Activated CD8-positive, alpha-beta memory T cell treated with anti-CD3 and anti-CD28 coated beads for 48 hours (primary cell): Measurements from ENCODE around the gene C2orf76.
"Not testable (repeated sequence)": the region's sequence is repeated elsewhere in the genome, so short reads cannot be mapped to it uniquely, and the experiment has no call there.

ENCODE experiments used
- DNase-seq, 3 experiments: peaks; one replicate each; pipeline ENCODE4 v3.0.0-alpha.2; 2020; ENCODE audit warnings: low read depth in 2 of 3, low spot score in 2 of 3

C2orf76 gene

GRCh38 chr2:119366649-119367471 lies at the start of gene C2orf76, which contains the start of gene DBI:
TSS of gene C2orf76 (minus strand) at chr2:119366834. CDS start at chr2:119339959, 26,875 bp downstream.
TSS of gene DBI (plus strand) at chr2:119366977. CDS start at chr2:119367052, 75 bp downstream.
- DNase-seq = peak; percentile 65 to 87 (median 76)

- no peak for DNase-seq
These were observed 49.0 kb upstream of the C2orf76 start for GRCh38 chr2:119415630-119416029.

- DNase-seq = no peak
These were observed 48.3 kb upstream of the C2orf76 start for GRCh38 chr2:119414894-119415293.

- DNase-seq = no peak
These were observed 42.9 kb upstream of the C2orf76 start for GRCh38 chr2:119409506-119409905.

- DNase-seq = no peak
These were observed 41.6 kb upstream of the C2orf76 start for GRCh38 chr2:119408221-119408619.

- peak in 1 of 3 experiments; percentile 19 for DNase-seq
These were observed 41.0 kb upstream of the C2orf76 start for GRCh38 chr2:119407430-119408220.

GRCh38 chr2:119405151-119405550 lies 38.5 kb upstream of the C2orf76 start:
- no peak for DNase-seq

GRCh38 chr2:119403618-119404017 lies 37.0 kb upstream of the C2orf76 start:
- not testable (repeated sequence) for DNase-seq

GRCh38 chr2:119402645-119403560 lies 36.3 kb upstream of the C2orf76 start:
- DNase-seq = no peak

- DNase-seq = no peak
These were observed 35.5 kb upstream of the C2orf76 start for GRCh38 chr2:119402106-119402505.

- DNase-seq = no peak
These were observed 30.6 kb upstream of the C2orf76 start for GRCh38 chr2:119397196-119397595.

GRCh38 chr2:119393971-119394748 lies 27.5 kb upstream of the C2orf76 start:
- DNase-seq = no peak

GRCh38 chr2:119389615-119390306 lies 23.1 kb upstream of the C2orf76 start:
- DNase-seq = no peak

- DNase-seq = no peak
These were observed 20.9 kb upstream of the C2orf76 start for GRCh38 chr2:119387381-119388129.

- no peak for DNase-seq
These were observed 18.8 kb upstream of the C2orf76 start for GRCh38 chr2:119385466-119385865.

GRCh38 chr2:119384971-119385370 lies 18.3 kb upstream of the C2orf76 start:
- DNase-seq = no peak

- no peak for DNase-seq
These were observed 16.9 kb upstream of the C2orf76 start for GRCh38 chr2:119383410-119384140.

- DNase-seq = no peak
These were observed 11.9 kb upstream of the C2orf76 start for GRCh38 chr2:119378566-119378965.
